Dermis microvascular lymphatic vessel endothelial cell (primary cell): ENCODE results near the gene RPL13. TPM values are rescaled to one million over a fixed set of nuclear protein-coding genes. Genes with fewer than 3 reads are reported as not detected.

Experiments
- DNase-seq, 2 donors: peaks; one replicate each; pipeline versions ENCODE4 v3.0.0 to v3.0.0-alpha.2; 2010; ENCODE audit warnings: low read depth in 2 of 2
- total RNA-seq: library from RNA; depleted of rRNA; stranded (reverse); fragments of >200 nt; gene quantifications from 2 replicates; pipeline ENCODE4 v1.2.1, GENCODE V29; 2014

Gene RPL13
- 2,608 and 3,128 TPM in 2 replicates for total RNA-seq

GRCh38 chr16:89560378-89561141, at the start of gene RPL13:
Gene RPL13, plus strand, starts transcription at chr16:89560682. Its CDS starts 278 bp downstream, at chr16:89560960.
- peak; percentile 89 to 97 for DNase-seq

- DNase-seq, result no peak
Measured at GRCh38 chr16:89511374-89511773, 49.1 kb upstream of the RPL13 start.

- DNase-seq, result no peak
Measured at GRCh38 chr16:89512453-89512852, 48.0 kb upstream of the RPL13 start.

- DNase-seq, result no peak
Measured at GRCh38 chr16:89517128-89517527, 43.4 kb upstream of the RPL13 start.

- DNase-seq, result no peak
Measured at GRCh38 chr16:89519881-89520280, 40.6 kb upstream of the RPL13 start.

GRCh38 chr16:89522287-89522686, 38.2 kb upstream of the RPL13 start:
- no peak for DNase-seq

GRCh38 chr16:89523680-89524344, 36.7 kb upstream of the RPL13 start:
- DNase-seq, result peak in 1 of 2 donors; percentile 90

- DNase-seq, result no peak
Measured at GRCh38 chr16:89525146-89525913, 35.2 kb upstream of the RPL13 start.

- no peak for DNase-seq
Measured at GRCh38 chr16:89529097-89529496, 31.4 kb upstream of the RPL13 start.

- DNase-seq, result no peak
Measured at GRCh38 chr16:89530401-89531381, 29.8 kb upstream of the RPL13 start.

- DNase-seq, result peak in 1 of 2 donors; percentile 39
Measured at GRCh38 chr16:89531821-89532526, 28.5 kb upstream of the RPL13 start.

- DNase-seq, result peak in 1 of 2 donors; percentile 72
Measured at GRCh38 chr16:89534252-89534756, 26.2 kb upstream of the RPL13 start.

- DNase-seq, result no peak
Measured at GRCh38 chr16:89536371-89536770, 24.1 kb upstream of the RPL13 start.

GRCh38 chr16:89536886-89537548, 23.5 kb upstream of the RPL13 start:
- peak; percentile 38 to 52 for DNase-seq

- DNase-seq, result no peak
Measured at GRCh38 chr16:89537549-89537925, 22.9 kb upstream of the RPL13 start.

- no peak for DNase-seq
Measured at GRCh38 chr16:89538286-89538685, 22.2 kb upstream of the RPL13 start.

GRCh38 chr16:89540557-89540956, 19.9 kb upstream of the RPL13 start:
- DNase-seq, result no peak

GRCh38 chr16:89541792-89542191, 18.7 kb upstream of the RPL13 start:
- no peak for DNase-seq

GRCh38 chr16:89544113-89544512, 16.4 kb upstream of the RPL13 start:
- DNase-seq, result no peak

- DNase-seq, result no peak
Measured at GRCh38 chr16:89544713-89545043, 15.8 kb upstream of the RPL13 start.
